Panc1 (cell line): ENCODE measurements around the gene RYR3. TPM values are rescaled to one million over a fixed set of nuclear protein-coding genes. Genes with fewer than 3 reads are reported as not detected.

Source experiments
- ATAC-seq: fragments of 200-7000 bp; cut with Tn5 transposase; 2 replicates; pipeline ENCODE4 v1.9.1; 2020; ENCODE audit warnings: mild to moderate bottlenecking, moderate library complexity
- BruUV-seq: library from RNA; stranded (reverse); fragments of 400-500 nt; replicated peaks from 2 replicates; lab custom pipeline; 2021; lab: Mats Ljungman, UMichigan
- CTCF ChIA-PET: fragments of 300-600 bp; sonication (Branson Sonifier 250); formaldehyde crosslinking; loops from one replicate; lab custom pipeline; 2022; ENCODE audit warnings: antibody characterized with exemption; lab: Charles Lee
- POLR2A ChIA-PET: fragments of 300-600 bp; sonication (Branson Sonifier 250); formaldehyde crosslinking; loops from one replicate; lab custom pipeline; 2022; ENCODE audit warnings: antibody characterized with exemption; lab: Charles Lee
- DNase-seq: peaks from one replicate; pipeline ENCODE4 v3.0.0-alpha.2; 2010; ENCODE audit warnings: low read depth, low spot score
- H3K27ac ChIP-seq: 2 replicates; pipeline ENCODE4 v1.5.1; 2011; ENCODE audit warnings: mild to moderate bottlenecking, low read length, inconsistent platforms
- H3K27me3 ChIP-seq: fragments of 200-500 bp; sonication (Bioruptor generic); 2 replicates; pipeline ENCODE4 v1.6.0; 2014; ENCODE audit warnings: low read length, inconsistent platforms; ENCODE audit not compliant: control insufficient read depth, insufficient read depth
- H3K36me3 ChIP-seq: fragments of 200-500 bp; sonication (Bioruptor generic); 2 replicates; pipeline ENCODE4 v1.5.1; 2014; ENCODE audit warnings: inconsistent platforms, mild to moderate bottlenecking, low read length, moderate library complexity; ENCODE audit not compliant: control insufficient read depth, insufficient read depth
- H3K4me1 ChIP-seq: 2 replicates; pipeline ENCODE4 v1.5.1; 2011; ENCODE audit warnings: inconsistent platforms, mild to moderate bottlenecking, low read length, moderate library complexity; ENCODE audit not compliant: control insufficient read depth, insufficient read depth
- H3K4me3 ChIP-seq, 2 experiments: 2 replicates each; pipeline ENCODE4 v1.5.1; 2011 to 2012; ENCODE audit warnings: low read depth in 2 of 2, low read length in 2 of 2, mild to moderate bottlenecking in 2 of 2, inconsistent platforms in 1 of 2, moderate library complexity in 1 of 2
- H3K9me3 ChIP-seq: fragments of 200-500 bp; sonication (Bioruptor generic); 2 replicates; pipeline ENCODE4 v1.5.1; 2014; ENCODE audit warnings: low read depth, mild to moderate bottlenecking, inconsistent platforms, low read length, moderate library complexity; ENCODE audit not compliant: control insufficient read depth, insufficient read depth
- CTCF ChIP-seq: fragments of 450-650 bp; IDR thresholded peaks from 2 replicates; pipeline ENCODE4 v1.5.1; 2017; ENCODE audit warnings: mild to moderate bottlenecking
- POLR2AphosphoS5 ChIP-seq: IDR thresholded peaks from 2 replicates; pipeline ENCODE4 v1.6.1; 2012; ENCODE audit warnings: mild to moderate bottlenecking, low read depth, low read length, moderate library complexity
- SIN3A ChIP-seq: IDR thresholded peaks from 2 replicates; pipeline ENCODE4 v1.6.1; 2012; ENCODE audit warnings: low read depth, mild to moderate bottlenecking, low read length, moderate library complexity, borderline replicate concordance; ENCODE audit not compliant: insufficient read depth
- TCF7L2 ChIP-seq: IDR thresholded peaks from 2 replicates; pipeline ENCODE4 v1.6.1; 2011; ENCODE audit warnings: mild to moderate bottlenecking, low read depth, low read length, inconsistent platforms
- in situ Hi-C: cut with HindIII; loops from 2 replicates; pipeline ENCODE4 v1.10.0; 2016; ENCODE audit warnings: low sequenced_read_pairs, low pct_unique_long_range_greater_than_20kb
- intact Hi-C: fragments of 100-400 bp; cut with micrococcal nuclease; formaldehyde crosslinking; loops from one replicate; pipeline ENCODE4 v1.10.0; 2022; ENCODE audit not compliant: unreplicated experiment
- total RNA-seq: library from RNA; stranded (reverse); gene quantifications from one replicate; pipeline ENCODE4 v1.2.1, GENCODE V29; 2021; ENCODE audit not compliant: unreplicated experiment
- TF ChIP-seq, protein P1 (sequence below), 2 experiments: IDR thresholded peaks; 2 replicates each; pipeline ENCODE4 v1.6.1; 2011 to 2012; ENCODE audit warnings: low read depth in 2 of 2, control low read depth in 1 of 2, low read length in 1 of 2, mild to moderate bottlenecking in 1 of 2, moderate library complexity in 1 of 2; ENCODE audit not compliant: insufficient read depth in 1 of 2

RYR3 gene
- total RNA-seq, 1 experiment from 2014 or later, result not detected

DNA sequence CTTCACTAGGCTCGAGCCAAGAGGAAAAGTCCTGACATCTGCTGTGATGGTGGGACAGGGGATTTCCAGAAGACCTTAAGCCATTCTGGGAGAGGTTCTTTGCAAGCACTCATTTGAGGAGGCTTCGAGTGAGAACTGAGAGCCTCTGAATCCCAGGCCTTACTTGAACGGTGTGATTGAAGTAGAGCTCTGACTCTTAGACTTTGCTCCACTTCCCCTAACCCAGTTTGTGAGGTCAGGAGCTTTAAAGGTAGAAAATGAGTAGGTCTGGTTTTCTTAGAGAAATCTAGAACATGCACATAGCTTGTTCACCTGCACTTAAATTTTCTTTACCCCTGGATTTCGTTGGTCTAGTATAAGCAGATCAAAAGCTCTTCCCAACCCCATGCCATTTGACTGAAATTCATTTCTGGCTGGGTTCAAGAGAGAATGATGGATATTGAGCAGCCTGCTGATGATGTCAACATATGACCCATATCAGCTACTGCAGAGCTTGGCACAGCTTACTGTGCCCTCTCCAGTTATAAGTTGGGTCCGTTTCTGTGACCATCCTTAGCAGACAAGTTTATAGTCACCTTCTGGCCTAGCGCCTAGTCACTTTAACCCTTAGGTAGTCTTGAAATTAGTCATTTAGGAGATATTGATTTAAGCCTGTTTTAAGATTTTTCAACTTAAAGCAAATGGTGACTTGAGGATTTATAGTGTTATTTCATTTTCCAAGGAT, 428.3 kb downstream of the RYR3 start:
- Histone ChIP-seq H3K27ac (no peak overlapping the region), H3K36me3 (no peaks in the 10 kb centered on the region), H3K27me3 (no peaks in the 10 kb centered on the region), H3K4me3 (no peak overlapping the region), H3K4me1 (no peaks in the 10 kb centered on the region), H3K9me3 (no peaks in the 10 kb centered on the region)
- TF ChIP-seq SIN3A (no peak), TCF7L2 (no peak)
- in situ Hi-C loops, result no loop called here
- ATAC-seq, result no peak
- POLR2A ChIA-PET, result no interaction called here
- CTCF ChIA-PET, result interaction anchor here (0.6 kb wide), 3 partner anchors 26 to 618 kb away, joined by 3 to 4 read pairs (median 4); no protein-coding TSS in a partner anchor
- intact Hi-C loops, result loop anchor here (5.0 kb wide), 3 partner anchors 233 to 507 kb away; no protein-coding TSS in a partner anchor
- no TSS peak for BruUV-seq
- no peak for DNase-seq

DNA sequence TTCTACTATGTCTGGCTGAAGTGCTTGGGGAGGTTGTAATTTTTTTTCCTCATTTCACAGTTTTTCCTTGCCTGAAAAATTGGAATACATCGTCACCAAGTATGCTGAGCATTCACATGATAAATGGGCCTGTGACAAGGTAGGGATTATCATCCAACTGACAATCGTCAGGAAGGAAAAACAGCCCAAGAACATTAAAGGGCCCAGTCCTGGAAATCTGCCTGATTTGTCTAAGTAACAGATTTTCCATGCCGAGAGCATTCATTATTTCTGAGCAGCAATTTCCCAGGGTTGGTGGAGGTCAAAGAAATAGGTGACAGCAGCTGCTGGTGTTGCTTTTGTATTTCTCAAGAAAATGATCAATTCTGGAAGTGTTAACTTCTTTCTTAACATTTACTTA, 431.5 kb downstream of the RYR3 start:
- ChIA-PET POLR2A (no interaction called here), CTCF (no interaction called here)
- H3K9me3 ChIP-seq, result no peaks in the 10 kb centered on the region
- no peak for ATAC-seq
- no peaks in the 10 kb centered on the region for H3K4me1 ChIP-seq
- no TSS peak for BruUV-seq
- DNase-seq, result no peak
- no peak for TF ChIP-seq TCF7L2
- TF ChIP-seq SIN3A, result no peak
- TF ChIP-seq, protein P1, sequence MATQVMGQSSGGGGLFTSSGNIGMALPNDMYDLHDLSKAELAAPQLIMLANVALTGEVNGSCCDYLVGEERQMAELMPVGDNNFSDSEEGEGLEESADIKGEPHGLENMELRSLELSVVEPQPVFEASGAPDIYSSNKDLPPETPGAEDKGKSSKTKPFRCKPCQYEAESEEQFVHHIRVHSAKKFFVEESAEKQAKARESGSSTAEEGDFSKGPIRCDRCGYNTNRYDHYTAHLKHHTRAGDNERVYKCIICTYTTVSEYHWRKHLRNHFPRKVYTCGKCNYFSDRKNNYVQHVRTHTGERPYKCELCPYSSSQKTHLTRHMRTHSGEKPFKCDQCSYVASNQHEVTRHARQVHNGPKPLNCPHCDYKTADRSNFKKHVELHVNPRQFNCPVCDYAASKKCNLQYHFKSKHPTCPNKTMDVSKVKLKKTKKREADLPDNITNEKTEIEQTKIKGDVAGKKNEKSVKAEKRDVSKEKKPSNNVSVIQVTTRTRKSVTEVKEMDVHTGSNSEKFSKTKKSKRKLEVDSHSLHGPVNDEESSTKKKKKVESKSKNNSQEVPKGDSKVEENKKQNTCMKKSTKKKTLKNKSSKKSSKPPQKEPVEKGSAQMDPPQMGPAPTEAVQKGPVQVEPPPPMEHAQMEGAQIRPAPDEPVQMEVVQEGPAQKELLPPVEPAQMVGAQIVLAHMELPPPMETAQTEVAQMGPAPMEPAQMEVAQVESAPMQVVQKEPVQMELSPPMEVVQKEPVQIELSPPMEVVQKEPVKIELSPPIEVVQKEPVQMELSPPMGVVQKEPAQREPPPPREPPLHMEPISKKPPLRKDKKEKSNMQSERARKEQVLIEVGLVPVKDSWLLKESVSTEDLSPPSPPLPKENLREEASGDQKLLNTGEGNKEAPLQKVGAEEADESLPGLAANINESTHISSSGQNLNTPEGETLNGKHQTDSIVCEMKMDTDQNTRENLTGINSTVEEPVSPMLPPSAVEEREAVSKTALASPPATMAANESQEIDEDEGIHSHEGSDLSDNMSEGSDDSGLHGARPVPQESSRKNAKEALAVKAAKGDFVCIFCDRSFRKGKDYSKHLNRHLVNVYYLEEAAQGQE (IDR thresholded peaks at IDR 0.05; ENCODE audit: insufficient read depth in 1 of 2, low read depth in 2 of 2, low read length in 1 of 2), result no peak
- TF ChIP-seq POLR2AphosphoS5, result no peak
- no peak for TF ChIP-seq CTCF
- H3K27ac ChIP-seq, result no peak overlapping the region
- in situ Hi-C loops (no loop called here), intact Hi-C loops (no loop called here)
- no peak overlapping the region for H3K4me3 ChIP-seq
- H3K27me3 ChIP-seq, result no peaks in the 10 kb centered on the region
- no peaks in the 10 kb centered on the region for H3K36me3 ChIP-seq

- no peak for ATAC-seq
- H3K27me3 ChIP-seq, result no peaks in the 10 kb centered on the region
- no peak overlapping the region for H3K27ac ChIP-seq
- H3K4me3 ChIP-seq, result no peak overlapping the region
- no peak for DNase-seq
- in situ Hi-C loops (no loop called here), intact Hi-C loops (no loop called here)
- H3K4me1 ChIP-seq, result no peaks in the 10 kb centered on the region
- TF ChIP-seq TCF7L2 (no peak), POLR2AphosphoS5 (no peak), SIN3A (no peak), CTCF (no peak)
- TF ChIP-seq, protein P1 (IDR thresholded peaks at IDR 0.05; ENCODE audit: insufficient read depth in 1 of 2, low read depth in 2 of 2, low read length in 1 of 2), result no peak
- POLR2A ChIA-PET, result no interaction called here
- BruUV-seq, result no TSS peak
- no peaks in the 10 kb centered on the region for H3K36me3 ChIP-seq
- H3K9me3 ChIP-seq, result no peaks in the 10 kb centered on the region
- CTCF ChIA-PET, result no interaction called here
Measured at GRCh38 chr15:33742800-33743199, 432.0 kb downstream of the RYR3 start.
